Left renal cortex interstitium (tissue), 4 donors: ENCODE measurements around the gene UGT2B10. TPM values are rescaled to one million over a fixed set of nuclear protein-coding genes. Genes with fewer than 3 reads are reported as not detected.
"Not testable (repeated sequence)": the region's sequence is repeated elsewhere in the genome, so short reads cannot be mapped to it uniquely, and the experiment has no call there.

Source experiments
- DNase-seq, 4 donors: peaks; one replicate each; pipeline ENCODE4 v3.0.0-alpha.2; 2013; ENCODE audit warnings: low read depth in 4 of 4, low spot score in 2 of 4, missing footprints in 1 of 4
- polyA plus RNA-seq, 4 donors: library from polyadenylated mRNA; unstranded; fragments of 120-200 nt; gene quantifications; one replicate each; pipeline ENCODE4 v1.2.1, GENCODE V29; 2013; ENCODE audit not compliant: insufficient read length in 4 of 4

The UGT2B10 gene
- polyA plus RNA-seq = 1 to 10 TPM in 1 of 4 donors, under 1 TPM in 2, not detected in 1; 0.14 to 2.1 (median 0.49) TPM

- not testable (repeated sequence) for DNase-seq
Observed at GRCh38 chr4:68815617-68816409, at the start of gene UGT2B10. UGT2B10 (plus strand) TSS chr4:68815994; CDS start chr4:68816020, 26 bp downstream.

GRCh38 chr4:68771836-68772235 lies 44.0 kb upstream of the UGT2B10 start:
- DNase-seq = not testable (repeated sequence)

GRCh38 chr4:68773699-68774098 lies 42.1 kb upstream of the UGT2B10 start:
- no peak for DNase-seq

GRCh38 chr4:68780232-68780631 lies 35.6 kb upstream of the UGT2B10 start:
- no peak for DNase-seq

- no peak for DNase-seq
Observed at GRCh38 chr4:68797048-68797447, 18.7 kb upstream of the UGT2B10 start.

GRCh38 chr4:68797618-68798017 lies 18.2 kb upstream of the UGT2B10 start:
- DNase-seq = no peak

GRCh38 chr4:68803013-68803412 lies 12.8 kb upstream of the UGT2B10 start:
- no peak for DNase-seq

GRCh38 chr4:68808060-68808459 lies 7.7 kb upstream of the UGT2B10 start:
- no peak for DNase-seq

- no peak for DNase-seq
Observed at GRCh38 chr4:68810919-68811318, 4.9 kb upstream of the UGT2B10 start.

GRCh38 chr4:68816410-68817265 lies 844 bp downstream of the UGT2B10 start:
- DNase-seq = not testable (repeated sequence)

- DNase-seq = no peak
Observed at GRCh38 chr4:68817386-68817785, 1.6 kb downstream of the UGT2B10 start.

- not testable (repeated sequence) for DNase-seq
Observed at GRCh38 chr4:68818030-68818462, 2.3 kb downstream of the UGT2B10 start.

GRCh38 chr4:68831642-68832041 lies 15.8 kb downstream of the UGT2B10 start:
- DNase-seq = no peak

- no peak for DNase-seq
Observed at GRCh38 chr4:68850293-68850692, 34.5 kb downstream of the UGT2B10 start.

- DNase-seq = no peak
Observed at GRCh38 chr4:68855771-68856170, 40.0 kb downstream of the UGT2B10 start.

GRCh38 chr4:68858039-68858438 lies 42.2 kb downstream of the UGT2B10 start:
- DNase-seq = no peak

- DNase-seq = no peak
Observed at GRCh38 chr4:68859655-68860054, 43.9 kb downstream of the UGT2B10 start.

- no peak for DNase-seq
Observed at GRCh38 chr4:68861057-68861456, 45.3 kb downstream of the UGT2B10 start.

GRCh38 chr4:68864438-68865187 lies 48.8 kb downstream of the UGT2B10 start:
- DNase-seq = no peak

- no peak for DNase-seq
Observed at GRCh38 chr4:68865188-68865638, 49.4 kb downstream of the UGT2B10 start.

- no peak for DNase-seq
Observed at GRCh38 chr4:68865760-68866159, 50.0 kb downstream of the UGT2B10 start.
